ENCODE results near the gene PPEF2.
"Not testable (repeated sequence)": the region's sequence is repeated elsewhere in the genome, so short reads cannot be mapped to it uniquely, and the experiment has no call there.

DNA sequence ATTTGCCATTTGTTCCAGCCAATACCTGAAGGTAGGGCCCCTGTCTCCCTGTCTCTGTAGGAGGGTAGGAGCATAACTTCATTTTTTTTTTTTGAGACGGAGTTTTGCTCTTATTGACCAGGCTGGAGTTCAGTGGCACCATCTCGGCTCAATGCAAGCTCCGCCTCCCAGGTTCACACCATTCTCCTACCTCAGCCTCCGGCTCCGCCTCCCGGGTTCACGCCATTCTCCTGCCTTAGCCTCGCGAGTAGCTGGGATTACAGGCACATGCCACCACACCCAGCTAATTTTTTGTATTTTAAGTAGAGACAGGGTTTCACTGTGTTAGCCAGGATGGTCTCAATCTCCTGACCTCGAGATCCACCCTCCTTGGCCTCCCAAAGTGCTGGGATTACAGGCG lies 22.7 kb upstream of the PPEF2 start:
- not testable (repeated sequence) for TF ChIP-seq POLR2A (IDR thresholded peaks at IDR 0.05)
- TF ChIP-seq, protein P1, sequence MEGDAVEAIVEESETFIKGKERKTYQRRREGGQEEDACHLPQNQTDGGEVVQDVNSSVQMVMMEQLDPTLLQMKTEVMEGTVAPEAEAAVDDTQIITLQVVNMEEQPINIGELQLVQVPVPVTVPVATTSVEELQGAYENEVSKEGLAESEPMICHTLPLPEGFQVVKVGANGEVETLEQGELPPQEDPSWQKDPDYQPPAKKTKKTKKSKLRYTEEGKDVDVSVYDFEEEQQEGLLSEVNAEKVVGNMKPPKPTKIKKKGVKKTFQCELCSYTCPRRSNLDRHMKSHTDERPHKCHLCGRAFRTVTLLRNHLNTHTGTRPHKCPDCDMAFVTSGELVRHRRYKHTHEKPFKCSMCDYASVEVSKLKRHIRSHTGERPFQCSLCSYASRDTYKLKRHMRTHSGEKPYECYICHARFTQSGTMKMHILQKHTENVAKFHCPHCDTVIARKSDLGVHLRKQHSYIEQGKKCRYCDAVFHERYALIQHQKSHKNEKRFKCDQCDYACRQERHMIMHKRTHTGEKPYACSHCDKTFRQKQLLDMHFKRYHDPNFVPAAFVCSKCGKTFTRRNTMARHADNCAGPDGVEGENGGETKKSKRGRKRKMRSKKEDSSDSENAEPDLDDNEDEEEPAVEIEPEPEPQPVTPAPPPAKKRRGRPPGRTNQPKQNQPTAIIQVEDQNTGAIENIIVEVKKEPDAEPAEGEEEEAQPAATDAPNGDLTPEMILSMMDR (IDR thresholded peaks at IDR 0.05), result not testable (repeated sequence)

All from testis (tissue), 2 donors.